KMS-11 (cell line): ENCODE results near the gene NHSL1.

Source experiments
- H2AFZ ChIP-seq: fragments of 200-600 bp; sonication (generic); 2 replicates; pipeline ENCODE4 v1.6.1; 2016; ENCODE audit warnings: antibody characterized with exemption, mixed run types, low read depth
- H3K27ac ChIP-seq: fragments of 200-600 bp; sonication (generic); 2 replicates; pipeline ENCODE4 v1.6.1; 2016; ENCODE audit warnings: mild to moderate bottlenecking, mixed run types
- H3K27me3 ChIP-seq: fragments of 200-600 bp; sonication (generic); 2 replicates; pipeline ENCODE4 v1.6.1; 2017; ENCODE audit warnings: mild to moderate bottlenecking, low read depth, mixed run types, moderate library complexity; ENCODE audit not compliant: insufficient read depth
- H3K36me3 ChIP-seq: fragments of 200-600 bp; sonication (generic); 2 replicates; pipeline ENCODE4 v1.6.1; 2017; ENCODE audit warnings: mild to moderate bottlenecking, mixed run types; ENCODE audit not compliant: insufficient read depth
- H3K4me1 ChIP-seq: fragments of 200-600 bp; sonication (generic); 2 replicates; pipeline ENCODE4 v1.6.1; 2016; ENCODE audit warnings: mild to moderate bottlenecking, low read depth, mixed run types; ENCODE audit not compliant: poor library complexity, severe bottlenecking
- H3K4me2 ChIP-seq: fragments of 200-600 bp; sonication (generic); 2 replicates; pipeline ENCODE4 v1.7.0; 2016; ENCODE audit warnings: mild to moderate bottlenecking, mixed run types
- H3K4me3 ChIP-seq: fragments of 200-600 bp; sonication (generic); IDR thresholded peaks from 2 replicates; pipeline ENCODE4 v1.6.1; 2017; ENCODE audit warnings: low read depth, low read length, mixed read lengths; ENCODE audit not compliant: insufficient read depth
- H3K79me2 ChIP-seq: fragments of 200-600 bp; sonication (generic); 2 replicates; pipeline ENCODE4 v1.6.1; 2016; ENCODE audit warnings: low read depth, mixed run types; ENCODE audit not compliant: insufficient read depth
- H3K9ac ChIP-seq: fragments of 200-600 bp; sonication (generic); 2 replicates; pipeline ENCODE4 v1.6.1; 2016; ENCODE audit warnings: mild to moderate bottlenecking, mixed run types
- H4K20me1 ChIP-seq: fragments of 200-600 bp; sonication (generic); 2 replicates; pipeline ENCODE4 v1.6.1; 2016; ENCODE audit warnings: mild to moderate bottlenecking, mixed run types; ENCODE audit not compliant: insufficient read depth
- CTCF ChIP-seq: fragments of 200-600 bp; sonication (generic); conservative IDR thresholded peaks from 2 replicates; pipeline ENCODE4 v1.6.1; 2017; ENCODE audit warnings: low read depth, mild to moderate bottlenecking, antibody characterized with exemption, low read length, moderate library complexity, mixed read lengths

Gene NHSL1

GRCh38 chr6:138543657-138544056, 44.4 kb upstream of the NHSL1 start:
- Histone ChIP-seq H3K4me1 (peaks cover 8% of the 10 kb centered on the region), H3K4me2 (no peak overlapping the region), H3K27ac (no peak overlapping the region), H3K36me3 (no peaks in the 10 kb centered on the region), H4K20me1 (no peaks in the 10 kb centered on the region), H3K27me3 (no peaks in the 10 kb centered on the region), H3K79me2 (no peaks in the 10 kb centered on the region), H2AFZ (no peak overlapping the region), H3K4me3 (no peak overlapping the region), H3K9ac (no peak overlapping the region)
- TF ChIP-seq CTCF, result no peak

GRCh38 chr6:138541823-138542481, 42.7 kb upstream of the NHSL1 start:
- no peaks in the 10 kb centered on the region for H3K27me3 ChIP-seq
- no peaks in the 10 kb centered on the region for H3K79me2 ChIP-seq
- H3K9ac ChIP-seq, result no peak overlapping the region
- no peaks in the 10 kb centered on the region for H3K36me3 ChIP-seq
- no peak overlapping the region for H3K4me2 ChIP-seq
- TF ChIP-seq CTCF, result no peak
- no peak overlapping the region for H3K27ac ChIP-seq
- no peak overlapping the region for H3K4me3 ChIP-seq
- peaks cover 18% of the 10 kb centered on the region for H3K4me1 ChIP-seq
- no peak overlapping the region for H2AFZ ChIP-seq
- no peaks in the 10 kb centered on the region for H4K20me1 ChIP-seq

- H3K36me3 ChIP-seq, result no peaks in the 10 kb centered on the region
- peaks cover 18% of the 10 kb centered on the region for H3K4me1 ChIP-seq
- H3K9ac ChIP-seq, result no peak overlapping the region
- H3K27me3 ChIP-seq, result no peaks in the 10 kb centered on the region
- H4K20me1 ChIP-seq, result no peaks in the 10 kb centered on the region
- no peak overlapping the region for H3K4me3 ChIP-seq
- no peak overlapping the region for H3K27ac ChIP-seq
- no peak overlapping the region for H3K4me2 ChIP-seq
- TF ChIP-seq CTCF, result no peak
- H3K79me2 ChIP-seq, result no peaks in the 10 kb centered on the region
- no peak overlapping the region for H2AFZ ChIP-seq
These were observed 41.2 kb upstream of the NHSL1 start for GRCh38 chr6:138540468-138540867.

- H3K4me1 ChIP-seq, result peaks cover 18% of the 10 kb centered on the region
- no peak for TF ChIP-seq CTCF
These were observed 40.6 kb upstream of the NHSL1 start for GRCh38 chr6:138539876-138540275.

More at GRCh38 chr6:138539876-138540275, 40.6 kb upstream of the NHSL1 start:
- Histone ChIP-seq H4K20me1 (no peaks in the 10 kb centered on the region), H3K4me3 (no peak overlapping the region), H3K36me3 (no peaks in the 10 kb centered on the region), H3K27me3 (no peaks in the 10 kb centered on the region), H3K27ac (no peak overlapping the region), H3K9ac (no peak overlapping the region), H3K79me2 (no peaks in the 10 kb centered on the region), H3K4me2 (no peak overlapping the region), H2AFZ (no peak overlapping the region)
